A673 (cell line): ENCODE measurements around the gene ZNF124. TPM values are rescaled to one million over a fixed set of nuclear protein-coding genes. Genes with fewer than 3 reads are reported as not detected.

Source experiments
- BruUV-seq: library from RNA; stranded (reverse); fragments of 400-500 nt; replicated peaks from 2 replicates; lab custom pipeline; 2021; lab: Mats Ljungman, UMichigan
- CTCF ChIA-PET: fragments of 300-600 bp; sonication (Branson Sonifier 250); formaldehyde crosslinking; loops from one replicate; lab custom pipeline; 2022; ENCODE audit warnings: antibody characterized with exemption; lab: Charles Lee
- POLR2A ChIA-PET: fragments of 300-600 bp; sonication (Branson Sonifier 250); formaldehyde crosslinking; loops from one replicate; lab custom pipeline; 2022; ENCODE audit warnings: antibody characterized with exemption; ENCODE audit not compliant: low non-redundant PET; lab: Charles Lee
- DNase-seq: peaks from one replicate; pipeline ENCODE4 v3.0.0-alpha.2; 2015; ENCODE audit warnings: low spot score
- H3K27ac ChIP-seq: fragments of 200-600 bp; sonication (generic); 2 replicates; pipeline ENCODE4 v1.5.1; 2016; ENCODE audit warnings: mixed run types, low read depth, mild to moderate bottlenecking, mixed read lengths, antibody characterized with exemption, low read length; ENCODE audit not compliant: poor library complexity, severe bottlenecking
- H3K27me3 ChIP-seq: fragments of 200-600 bp; sonication (generic); replicated peaks from 2 replicates; pipeline ENCODE4 v1.6.1; 2017; ENCODE audit warnings: mixed run types, low read depth, mild to moderate bottlenecking, mixed read lengths, antibody characterized with exemption, low read length; ENCODE audit not compliant: insufficient read depth, poor library complexity
- H3K36me3 ChIP-seq: fragments of 200-600 bp; sonication (generic); 2 replicates; pipeline ENCODE4 v1.6.1; 2016; ENCODE audit warnings: mixed run types, mild to moderate bottlenecking, mixed read lengths, antibody characterized with exemption, low read length; ENCODE audit not compliant: insufficient read depth, poor library complexity, severe bottlenecking
- H3K4me1 ChIP-seq: fragments of 200-600 bp; sonication (generic); 2 replicates; pipeline ENCODE4 v1.6.1; 2017; ENCODE audit warnings: mixed run types, mild to moderate bottlenecking, mixed read lengths, antibody characterized with exemption, low read length; ENCODE audit not compliant: insufficient read depth, poor library complexity, severe bottlenecking
- H3K4me3 ChIP-seq: fragments of 200-600 bp; sonication (generic); 2 replicates; pipeline ENCODE4 v1.5.1; 2016; ENCODE audit warnings: low read depth, mixed run types, mild to moderate bottlenecking, mixed read lengths, low read length; ENCODE audit not compliant: poor library complexity, severe bottlenecking
- H3K9me3 ChIP-seq: fragments of 200-600 bp; sonication (generic); 2 replicates; pipeline ENCODE4 v1.6.1; 2016; ENCODE audit warnings: mixed run types, low read depth, mild to moderate bottlenecking, mixed read lengths, antibody characterized with exemption, low read length; ENCODE audit not compliant: poor library complexity, severe bottlenecking
- CTCF ChIP-seq: fragments of 300-800, 200-600 bp; sonication (generic); conservative IDR thresholded peaks from 2 replicates; pipeline ENCODE4 v1.5.1; 2017; ENCODE audit warnings: low read depth, mild to moderate bottlenecking, antibody characterized with exemption, low read length, moderate library complexity, mixed read lengths
- EZH2 ChIP-seq: fragments of 200-600 bp; sonication (generic); IDR thresholded peaks from 2 replicates; pipeline ENCODE4 v1.6.1; 2017; ENCODE audit warnings: borderline replicate concordance, low read depth, mild to moderate bottlenecking, mixed read lengths, antibody characterized with exemption, low read length; ENCODE audit not compliant: poor library complexity, severe bottlenecking
- intact Hi-C: fragments of 100-400 bp; cut with micrococcal nuclease; formaldehyde crosslinking; loops from one replicate; pipeline ENCODE4 v1.10.0; 2022; ENCODE audit not compliant: unreplicated experiment
- total RNA-seq: library from RNA; stranded (reverse); gene quantifications from 2 replicates; pipeline ENCODE4 v1.2.3, GENCODE V29; 2021

Gene ZNF124
- total RNA-seq, 1 experiment from 2014 or later = 34.7 TPM

GRCh38 chr1:247204177-247204647 is 32.4 kb upstream of the ZNF124 start:
- no TSS peak for BruUV-seq
- H3K36me3 ChIP-seq = no peaks in the 10 kb centered on the region
- TF ChIP-seq EZH2 (no peak), CTCF (no peak)
- H3K9me3 ChIP-seq = no peaks in the 10 kb centered on the region
- H3K27ac ChIP-seq = no peak overlapping the region
- POLR2A ChIA-PET = no interaction called here
- no peak for DNase-seq
- no peak overlapping the region for H3K4me3 ChIP-seq
- no peaks in the 10 kb centered on the region for H3K4me1 ChIP-seq
- no peaks in the 10 kb centered on the region for H3K27me3 ChIP-seq
- CTCF ChIA-PET = no interaction called here
- intact Hi-C loops = no loop called here

GRCh38 chr1:247198781-247199180 is 27.0 kb upstream of the ZNF124 start:
- ChIA-PET CTCF (no interaction called here), POLR2A (no interaction called here)
- intact Hi-C loops = no loop called here
- Histone ChIP-seq H3K4me3 (no peak overlapping the region), H3K27me3 (no peaks in the 10 kb centered on the region), H3K9me3 (peaks cover 4% of the 10 kb centered on the region), H3K27ac (no peak overlapping the region), H3K4me1 (no peaks in the 10 kb centered on the region), H3K36me3 (peaks cover 18% of the 10 kb centered on the region)
- no TSS peak for BruUV-seq
- no peak for DNase-seq
- TF ChIP-seq CTCF = no peak
- TF ChIP-seq EZH2 = no peak

- POLR2A ChIA-PET = interaction anchor here (0.5 kb wide), 1 partner anchor 187 kb away, joined by 13 read pairs; no protein-coding TSS in a partner anchor
- Histone ChIP-seq H3K9me3 (peaks cover 41% of the 10 kb centered on the region), H3K4me1 (no peaks in the 10 kb centered on the region), H3K36me3 (peaks cover 49% of the 10 kb centered on the region), H3K27ac (no peak overlapping the region), H3K4me3 (no peak overlapping the region), H3K27me3 (no peaks in the 10 kb centered on the region)
- intact Hi-C loops = no loop called here
- TF ChIP-seq CTCF = no peak
- TF ChIP-seq EZH2 = no peak
- DNase-seq = no peak
- no TSS peak for BruUV-seq
- CTCF ChIA-PET = no interaction called here
These were observed 22.1 kb upstream of the ZNF124 start for GRCh38 chr1:247193958-247194357.
